Progenitor cell of endocrine pancreas (in vitro differentiated cells): Measurements from ENCODE around the gene ARHGAP26. TPM values are rescaled to one million over a fixed set of nuclear protein-coding genes. Genes with fewer than 3 reads are reported as not detected.

Experiments used
- DNase-seq: peaks from one replicate; pipeline ENCODE4 v3.0.0; 2021; ENCODE audit warnings: low spot score; ENCODE audit not compliant: unreplicated experiment
- H3K27ac Mint-ChIP-seq: 2 replicates; pipeline ENCODE4 v1.8.0; 2021; ENCODE audit warnings: mild to moderate bottlenecking, moderate library complexity, mixed read lengths
- H3K27me3 Mint-ChIP-seq: 2 replicates; pipeline ENCODE4 v1.8.0; 2021; ENCODE audit warnings: mixed read lengths
- H3K36me3 Mint-ChIP-seq: 2 replicates; pipeline ENCODE4 v1.8.0; 2022; ENCODE audit warnings: mixed read lengths; ENCODE audit not compliant: insufficient read depth
- H3K4me1 Mint-ChIP-seq: 2 replicates; pipeline ENCODE4 v1.8.0; 2021; ENCODE audit warnings: low read depth, mixed read lengths
- H3K4me3 Mint-ChIP-seq: 2 replicates; pipeline ENCODE4 v1.8.0; 2021; ENCODE audit warnings: low read depth, mild to moderate bottlenecking, moderate library complexity, mixed read lengths
- H3K9me3 Mint-ChIP-seq: 2 replicates; pipeline ENCODE4 v1.8.0; 2021; ENCODE audit warnings: low read depth, mixed read lengths
- total RNA-seq: library from RNA; stranded (reverse); gene quantifications from 2 replicates; pipeline ENCODE4 v1.2.1, GENCODE V29; 2021
- TF ChIP-seq, protein P1 (sequence below): fragments of 200-600 bp; sonication (generic); IDR thresholded peaks from one replicate; pipeline ENCODE4 v1.5.0; 2021; ENCODE audit warnings: antibody characterized with exemption, mild to moderate bottlenecking; ENCODE audit not compliant: unreplicated experiment

The ARHGAP26 gene
- total RNA-seq, 1 donor from 2014 or later: 21.3 TPM

DNA sequence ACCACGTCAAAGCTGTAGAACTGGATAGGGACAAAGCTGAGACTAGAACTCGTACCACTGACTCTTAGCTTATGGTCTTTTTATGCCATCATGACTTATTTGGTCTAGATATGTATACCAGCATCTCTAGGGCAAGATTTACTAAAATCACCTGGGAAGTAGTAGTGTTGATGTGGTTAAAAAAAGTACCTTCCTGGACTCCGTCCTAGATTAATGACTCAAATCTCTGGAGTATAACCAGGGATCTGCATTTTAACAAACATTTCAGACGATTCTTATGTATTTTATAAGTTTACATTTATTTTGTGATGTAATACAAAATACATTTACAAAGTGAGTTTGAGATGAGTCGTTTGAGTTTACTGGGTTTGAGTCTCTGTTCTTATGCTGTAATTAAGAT, 68.7 kb downstream of the ARHGAP26 start:
- DNase-seq: no peak

DNA sequence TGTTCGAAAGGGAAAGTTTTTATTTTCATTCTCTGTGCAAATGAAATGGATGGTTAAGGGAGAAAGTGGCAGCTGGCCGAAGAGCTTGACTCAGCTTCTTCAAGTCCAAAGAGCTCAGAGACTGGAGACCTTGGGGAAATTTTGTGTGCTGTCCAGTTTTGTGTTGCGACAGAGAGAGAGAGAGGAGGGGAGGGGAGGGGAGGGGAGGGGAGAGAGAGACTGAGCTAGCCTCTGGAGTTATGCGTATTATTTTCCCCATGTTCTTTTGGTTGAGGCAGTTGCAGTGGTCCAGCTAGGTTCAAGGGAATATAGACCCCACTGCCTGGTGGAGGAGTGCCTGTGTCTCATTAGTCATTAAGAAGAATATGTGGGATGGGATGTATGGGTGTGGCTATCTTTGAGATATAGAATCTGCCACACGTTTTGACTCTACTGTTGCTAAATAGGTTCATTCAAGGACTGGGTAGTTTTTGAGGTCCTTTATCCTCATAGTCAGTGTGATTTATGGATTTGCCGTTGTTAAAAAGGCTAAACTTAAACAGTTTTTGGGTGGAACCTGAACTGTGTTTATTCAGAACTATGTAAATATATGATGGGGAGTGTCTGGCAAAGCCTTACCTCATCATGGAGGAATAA, 69.7 kb downstream of the ARHGAP26 start:
- no peaks in the 10 kb centered on the region for H3K27me3 Mint-ChIP-seq
- no peaks in the 10 kb centered on the region for H3K9me3 Mint-ChIP-seq
- H3K27ac Mint-ChIP-seq: peak overlapping the region; percentile 46
- no peak overlapping the region for H3K4me3 Mint-ChIP-seq
- peaks cover 8% of the 10 kb centered on the region for H3K4me1 Mint-ChIP-seq
- TF ChIP-seq, protein P1, sequence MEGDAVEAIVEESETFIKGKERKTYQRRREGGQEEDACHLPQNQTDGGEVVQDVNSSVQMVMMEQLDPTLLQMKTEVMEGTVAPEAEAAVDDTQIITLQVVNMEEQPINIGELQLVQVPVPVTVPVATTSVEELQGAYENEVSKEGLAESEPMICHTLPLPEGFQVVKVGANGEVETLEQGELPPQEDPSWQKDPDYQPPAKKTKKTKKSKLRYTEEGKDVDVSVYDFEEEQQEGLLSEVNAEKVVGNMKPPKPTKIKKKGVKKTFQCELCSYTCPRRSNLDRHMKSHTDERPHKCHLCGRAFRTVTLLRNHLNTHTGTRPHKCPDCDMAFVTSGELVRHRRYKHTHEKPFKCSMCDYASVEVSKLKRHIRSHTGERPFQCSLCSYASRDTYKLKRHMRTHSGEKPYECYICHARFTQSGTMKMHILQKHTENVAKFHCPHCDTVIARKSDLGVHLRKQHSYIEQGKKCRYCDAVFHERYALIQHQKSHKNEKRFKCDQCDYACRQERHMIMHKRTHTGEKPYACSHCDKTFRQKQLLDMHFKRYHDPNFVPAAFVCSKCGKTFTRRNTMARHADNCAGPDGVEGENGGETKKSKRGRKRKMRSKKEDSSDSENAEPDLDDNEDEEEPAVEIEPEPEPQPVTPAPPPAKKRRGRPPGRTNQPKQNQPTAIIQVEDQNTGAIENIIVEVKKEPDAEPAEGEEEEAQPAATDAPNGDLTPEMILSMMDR: no peak
- H3K36me3 Mint-ChIP-seq: no peaks in the 10 kb centered on the region
- DNase-seq: no peak

More for the DNA sequence above, 68.7 kb downstream of the ARHGAP26 start:
- Mint-ChIP-seq H3K9me3 (no peaks in the 10 kb centered on the region), H3K4me3 (no peak overlapping the region), H3K27ac (no peak overlapping the region), H3K36me3 (no peaks in the 10 kb centered on the region), H3K27me3 (no peaks in the 10 kb centered on the region), H3K4me1 (peaks cover 8% of the 10 kb centered on the region)
- TF ChIP-seq, protein P1: no peak

GRCh38 chr5:142840575-142840974, 70.4 kb downstream of the ARHGAP26 start:
- no peaks in the 10 kb centered on the region for H3K27me3 Mint-ChIP-seq
- no peak overlapping the region for H3K4me3 Mint-ChIP-seq
- DNase-seq: no peak
- TF ChIP-seq, protein P1: no peak
- H3K9me3 Mint-ChIP-seq: no peaks in the 10 kb centered on the region
- H3K27ac Mint-ChIP-seq: no peak overlapping the region
- H3K4me1 Mint-ChIP-seq: peaks cover 12% of the 10 kb centered on the region
- H3K36me3 Mint-ChIP-seq: no peaks in the 10 kb centered on the region

DNA sequence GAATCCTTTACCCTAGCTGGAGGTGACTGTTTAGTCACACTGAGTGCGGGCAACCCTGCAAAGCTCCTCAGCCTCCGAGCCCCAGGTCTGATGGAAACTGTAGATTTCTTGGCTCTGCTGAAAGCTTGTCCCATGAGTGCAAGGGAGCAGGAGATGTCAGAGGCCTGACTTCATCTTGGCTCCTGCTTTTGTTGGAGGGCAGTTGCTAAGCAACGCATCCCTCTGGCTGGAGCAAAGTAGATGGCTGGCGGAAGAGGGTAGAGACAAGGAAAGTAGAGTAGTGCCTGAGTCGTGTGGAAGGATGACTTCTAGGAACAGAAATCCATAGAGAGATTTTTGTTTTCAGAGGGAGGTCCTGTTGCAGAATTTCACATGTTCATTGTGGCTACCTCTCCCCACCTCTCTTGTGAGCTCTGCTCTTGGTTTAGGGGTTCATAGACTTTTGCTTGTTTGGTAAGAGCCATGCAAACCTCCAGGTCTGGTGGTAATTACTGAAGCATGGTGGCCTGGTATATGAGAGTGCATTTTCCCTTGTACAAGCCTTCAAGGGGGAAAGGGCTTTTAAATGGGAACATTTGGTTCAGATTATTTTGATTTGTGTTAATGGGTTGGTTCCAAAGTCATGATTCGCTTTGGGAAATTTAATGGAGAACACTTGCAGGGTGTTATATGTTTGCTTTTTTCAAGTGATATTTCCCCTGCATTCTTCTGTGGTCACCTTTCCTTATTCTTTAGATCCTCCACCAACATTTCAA, 71.5 kb downstream of the ARHGAP26 start:
- H3K4me3 Mint-ChIP-seq: no peak overlapping the region

More for the DNA sequence above, 71.5 kb downstream of the ARHGAP26 start:
- Mint-ChIP-seq H3K9me3 (no peaks in the 10 kb centered on the region), H3K27me3 (no peaks in the 10 kb centered on the region), H3K36me3 (no peaks in the 10 kb centered on the region), H3K4me1 (peaks cover 15% of the 10 kb centered on the region), H3K27ac (no peak overlapping the region)
- TF ChIP-seq, protein P1: no peak
- DNase-seq: no peak
